SK-N-MC (cell line): Measurements from ENCODE around the gene POLR2M.

Source experiments
- EZH2 ChIP-seq: fragments of 200-600 bp; sonication (generic); IDR thresholded peaks from one replicate; pipeline ENCODE4 v1.6.1; 2017; ENCODE audit warnings: antibody characterized with exemption
- FOXP2 ChIP-seq: optimal IDR thresholded peaks from 2 replicates; pipeline ENCODE3; 2011; ENCODE audit warnings: mild to moderate bottlenecking, moderate library complexity; ENCODE audit not compliant: insufficient read depth; ENCODE audit errors: extremely low read length, control extremely low read depth
- POLR2AphosphoS5 ChIP-seq: IDR thresholded peaks from 2 replicates; pipeline ENCODE4 v1.6.1; 2012; ENCODE audit warnings: mild to moderate bottlenecking, low read depth, low read length, borderline replicate concordance

DNA sequence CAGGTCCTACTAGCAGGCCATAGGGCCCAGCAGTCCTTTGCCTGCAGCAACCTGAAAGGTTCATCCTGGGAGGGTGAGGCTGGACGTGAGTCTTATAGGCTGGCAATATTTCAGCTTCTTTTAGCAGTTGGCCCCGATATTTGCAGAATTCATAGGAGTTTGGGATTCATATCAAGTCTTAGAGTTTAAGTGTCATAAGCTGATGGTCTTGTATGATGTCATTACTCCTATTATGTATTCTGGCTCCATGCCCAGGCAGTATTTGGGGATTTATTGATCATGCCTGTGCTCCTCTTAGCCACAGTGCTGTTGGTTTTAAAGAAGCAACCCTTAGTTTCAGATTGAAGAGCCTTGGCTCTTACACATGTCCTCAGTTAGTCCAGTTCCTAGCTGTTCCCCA, 41.3 kb upstream of the POLR2M start:
- TF ChIP-seq EZH2, result no peak
- no peak for TF ChIP-seq POLR2AphosphoS5
- TF ChIP-seq FOXP2, result no peak
